ENCODE measurements around the gene MYOZ2.

DNA sequence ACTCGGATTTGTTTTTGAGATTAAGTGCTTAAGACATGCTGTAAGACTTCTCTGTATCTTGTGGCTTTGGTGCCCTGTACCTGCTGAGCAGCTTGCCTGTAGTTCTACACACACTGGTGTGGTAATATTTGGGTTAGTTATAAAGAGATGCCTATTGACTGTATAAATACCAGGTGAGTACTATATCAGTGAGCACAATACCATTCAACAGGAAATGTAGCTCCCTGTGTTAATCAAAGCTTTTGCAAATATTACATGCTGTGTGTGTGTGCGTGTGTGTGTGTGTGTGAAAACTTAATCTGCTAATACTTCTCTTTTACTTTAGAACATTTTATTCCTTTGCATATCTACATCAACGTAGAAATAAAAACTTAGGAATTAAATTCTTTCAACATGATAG lies 30.1 kb downstream of the MYOZ2 start:
- TF ChIP-seq, protein P1, sequence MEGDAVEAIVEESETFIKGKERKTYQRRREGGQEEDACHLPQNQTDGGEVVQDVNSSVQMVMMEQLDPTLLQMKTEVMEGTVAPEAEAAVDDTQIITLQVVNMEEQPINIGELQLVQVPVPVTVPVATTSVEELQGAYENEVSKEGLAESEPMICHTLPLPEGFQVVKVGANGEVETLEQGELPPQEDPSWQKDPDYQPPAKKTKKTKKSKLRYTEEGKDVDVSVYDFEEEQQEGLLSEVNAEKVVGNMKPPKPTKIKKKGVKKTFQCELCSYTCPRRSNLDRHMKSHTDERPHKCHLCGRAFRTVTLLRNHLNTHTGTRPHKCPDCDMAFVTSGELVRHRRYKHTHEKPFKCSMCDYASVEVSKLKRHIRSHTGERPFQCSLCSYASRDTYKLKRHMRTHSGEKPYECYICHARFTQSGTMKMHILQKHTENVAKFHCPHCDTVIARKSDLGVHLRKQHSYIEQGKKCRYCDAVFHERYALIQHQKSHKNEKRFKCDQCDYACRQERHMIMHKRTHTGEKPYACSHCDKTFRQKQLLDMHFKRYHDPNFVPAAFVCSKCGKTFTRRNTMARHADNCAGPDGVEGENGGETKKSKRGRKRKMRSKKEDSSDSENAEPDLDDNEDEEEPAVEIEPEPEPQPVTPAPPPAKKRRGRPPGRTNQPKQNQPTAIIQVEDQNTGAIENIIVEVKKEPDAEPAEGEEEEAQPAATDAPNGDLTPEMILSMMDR (IDR thresholded peaks at IDR 0.05; ENCODE audit: borderline replicate concordance, extremely low read depth, low read length, poor library complexity, severe bottlenecking) = no peak
- TF ChIP-seq EZH2 (IDR thresholded peaks at IDR 0.05; ENCODE audit: borderline replicate concordance, low read depth, low read length, severe bottlenecking) = no peak

Measured in DND-41 (cell line).